Hematopoietic multipotent progenitor cell treated with erythropoietin and hydrocortisone succinate and interleukin-3 and kit ligand, for 15 days (in vitro differentiated cells): Measurements from ENCODE around the gene SDK2.
"Not testable (repeated sequence)": the region's sequence is repeated elsewhere in the genome, so short reads cannot be mapped to it uniquely, and the experiment has no call there.

ENCODE experiments used
- DNase-seq: peaks from one replicate; pipeline ENCODE4 v3.0.0-alpha.2; 2015; ENCODE audit warnings: low spot score

SDK2 gene

DNA sequence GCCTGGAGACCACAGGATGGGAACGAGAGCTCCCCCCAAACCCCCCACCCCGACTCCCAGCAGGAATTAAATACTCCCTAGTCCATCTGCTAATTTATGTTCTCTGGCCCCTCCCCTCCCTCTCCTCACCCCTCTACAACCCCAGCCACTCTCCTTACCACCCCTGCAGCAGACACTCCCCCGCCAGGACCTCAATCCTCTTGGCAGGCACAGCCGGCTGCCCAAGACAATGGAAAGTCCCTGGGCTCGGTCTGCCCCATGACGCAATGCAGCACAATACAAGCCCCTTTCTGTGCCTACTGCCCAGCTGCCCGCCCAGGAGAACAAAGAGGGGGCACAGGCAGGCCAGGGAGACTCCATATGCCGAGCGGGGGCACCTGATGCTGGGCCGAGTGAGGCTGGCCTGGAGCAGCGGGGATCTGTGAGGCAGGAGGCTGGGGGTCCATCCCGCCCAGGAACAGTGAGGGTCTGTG is 302.2 kb downstream of the SDK2 start:
- no peak for DNase-seq

DNA sequence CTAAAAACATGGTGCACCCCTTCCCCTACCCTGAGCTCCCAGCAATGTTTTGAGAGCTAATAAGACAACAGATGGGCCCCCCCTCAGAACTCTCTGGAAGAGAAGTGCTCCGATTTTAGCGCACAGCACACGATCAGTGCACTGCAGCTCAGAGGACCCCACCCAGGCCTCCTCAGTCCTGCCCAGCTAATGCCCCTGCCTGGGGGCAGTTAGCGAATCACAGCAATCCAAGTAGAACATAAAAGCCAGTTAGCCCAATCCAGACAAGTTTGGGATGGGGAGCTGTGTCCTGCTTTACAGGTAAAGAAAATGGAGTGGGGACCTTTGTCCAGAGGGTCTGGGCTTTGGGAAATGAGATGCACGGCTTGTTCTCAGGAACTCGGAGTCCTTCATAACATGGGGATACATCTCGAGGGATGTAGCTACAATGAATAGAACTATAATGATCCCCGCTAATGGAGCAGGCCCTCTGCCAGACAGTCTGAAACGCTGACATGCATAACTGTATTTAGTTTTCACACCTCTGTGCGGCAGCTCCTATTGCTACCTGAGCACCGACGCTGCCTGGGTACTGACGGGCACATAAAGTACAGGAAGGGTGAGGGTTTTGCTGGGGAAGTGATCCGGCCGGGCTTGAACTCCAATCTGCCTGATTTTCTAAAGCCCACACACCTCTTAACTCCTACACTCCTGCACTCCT is 302.7 kb downstream of the SDK2 start:
- no peak for DNase-seq

DNA sequence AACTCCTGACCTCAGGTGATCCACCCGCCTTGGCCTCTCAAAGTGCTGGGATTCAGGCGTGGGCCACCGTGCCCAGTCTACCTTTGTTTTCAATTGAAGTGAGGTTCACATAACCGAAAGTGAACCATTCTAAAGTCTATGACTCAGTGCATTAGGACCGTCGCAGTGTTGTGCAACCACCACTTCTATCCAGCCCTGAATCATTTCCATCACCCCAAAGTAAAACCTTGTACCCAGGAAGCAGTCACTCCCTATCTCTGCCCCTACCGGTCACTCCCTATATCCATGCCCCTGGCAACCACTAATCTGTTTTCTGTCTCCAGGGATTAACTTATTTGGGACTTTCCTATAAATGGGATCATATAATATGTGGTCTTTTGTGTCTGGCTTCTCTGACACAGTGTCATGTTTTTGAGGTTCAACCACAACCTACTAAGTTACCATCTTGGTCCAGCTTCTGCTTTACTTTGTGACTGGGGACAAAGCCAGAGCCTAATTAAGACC is 304.1 kb downstream of the SDK2 start:
- no peak for DNase-seq

DNA sequence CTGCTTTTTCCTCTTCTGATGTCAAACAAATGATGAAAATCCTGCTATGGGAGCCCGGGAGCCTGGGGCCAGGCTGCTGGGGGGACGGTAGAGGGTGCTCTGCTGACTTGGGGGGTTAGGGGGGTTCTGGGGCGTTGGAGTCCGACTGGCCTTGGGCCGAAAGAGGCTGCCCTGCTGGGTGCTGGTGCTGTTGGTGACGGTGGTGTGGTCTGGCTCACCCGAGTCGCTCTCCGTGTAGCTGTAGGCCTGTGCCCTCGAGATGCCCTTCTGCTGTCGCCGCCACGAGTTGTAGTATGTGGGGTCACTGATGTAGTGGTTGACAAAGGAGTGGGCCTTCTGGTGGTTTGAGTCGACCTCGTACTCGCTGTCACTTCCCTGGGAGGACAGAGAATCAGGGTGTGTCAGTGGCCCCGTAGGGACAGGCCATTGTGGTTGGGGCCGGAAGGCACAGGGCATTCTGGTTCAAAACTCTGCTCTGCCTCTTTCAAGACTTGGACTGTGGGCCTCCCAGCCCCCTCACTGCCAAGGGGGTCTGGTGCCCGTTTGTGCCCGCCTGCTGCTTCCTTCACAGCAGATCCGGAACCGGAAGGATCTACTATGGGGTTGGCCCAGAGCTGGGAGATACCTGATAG is 305.6 kb downstream of the SDK2 start:
- no peak for DNase-seq

DNA sequence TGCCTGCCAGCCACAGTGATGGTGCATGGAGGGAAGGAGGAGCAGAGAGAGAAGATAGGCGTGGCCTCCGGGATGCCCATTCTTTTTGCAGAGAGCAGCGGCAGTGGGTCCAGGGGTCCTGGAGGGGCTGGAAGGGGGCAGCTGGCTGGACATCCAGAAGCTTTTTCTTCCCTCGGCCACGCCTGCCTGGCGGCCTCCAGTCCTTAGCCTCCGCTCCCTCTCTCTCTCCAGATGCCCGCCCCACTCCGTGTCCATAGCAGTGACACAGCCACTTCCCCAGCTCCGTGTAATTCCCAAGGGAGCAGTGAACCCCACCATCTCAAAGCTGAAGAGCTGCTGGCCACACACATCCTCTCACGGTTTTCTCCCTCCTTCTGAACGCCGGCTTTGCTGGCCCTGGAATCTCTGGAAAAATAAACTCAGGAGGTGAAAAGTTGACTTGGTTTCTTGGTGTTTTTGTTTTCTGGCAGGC is 306.2 kb downstream of the SDK2 start:
- no peak for DNase-seq

DNA sequence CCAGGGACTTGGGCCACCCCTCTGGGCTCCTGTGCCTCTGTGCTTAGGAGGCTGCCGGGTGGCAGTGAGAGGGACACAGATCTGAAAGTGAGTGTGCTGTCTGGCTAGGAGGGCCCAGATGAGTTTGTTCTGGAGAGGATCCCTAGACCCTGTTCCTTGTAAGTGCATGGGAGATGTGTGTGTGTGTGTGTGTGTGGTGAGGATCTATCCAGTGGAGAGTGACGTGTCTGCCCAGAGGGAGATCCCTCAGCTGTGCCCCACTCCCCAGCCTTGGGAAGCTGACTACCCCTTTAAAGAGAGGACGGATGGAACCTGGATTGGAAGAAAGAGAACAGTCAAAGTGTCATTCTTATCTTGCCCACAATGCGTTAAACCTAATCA is 306.9 kb downstream of the SDK2 start:
- DNase-seq = no peak

DNA sequence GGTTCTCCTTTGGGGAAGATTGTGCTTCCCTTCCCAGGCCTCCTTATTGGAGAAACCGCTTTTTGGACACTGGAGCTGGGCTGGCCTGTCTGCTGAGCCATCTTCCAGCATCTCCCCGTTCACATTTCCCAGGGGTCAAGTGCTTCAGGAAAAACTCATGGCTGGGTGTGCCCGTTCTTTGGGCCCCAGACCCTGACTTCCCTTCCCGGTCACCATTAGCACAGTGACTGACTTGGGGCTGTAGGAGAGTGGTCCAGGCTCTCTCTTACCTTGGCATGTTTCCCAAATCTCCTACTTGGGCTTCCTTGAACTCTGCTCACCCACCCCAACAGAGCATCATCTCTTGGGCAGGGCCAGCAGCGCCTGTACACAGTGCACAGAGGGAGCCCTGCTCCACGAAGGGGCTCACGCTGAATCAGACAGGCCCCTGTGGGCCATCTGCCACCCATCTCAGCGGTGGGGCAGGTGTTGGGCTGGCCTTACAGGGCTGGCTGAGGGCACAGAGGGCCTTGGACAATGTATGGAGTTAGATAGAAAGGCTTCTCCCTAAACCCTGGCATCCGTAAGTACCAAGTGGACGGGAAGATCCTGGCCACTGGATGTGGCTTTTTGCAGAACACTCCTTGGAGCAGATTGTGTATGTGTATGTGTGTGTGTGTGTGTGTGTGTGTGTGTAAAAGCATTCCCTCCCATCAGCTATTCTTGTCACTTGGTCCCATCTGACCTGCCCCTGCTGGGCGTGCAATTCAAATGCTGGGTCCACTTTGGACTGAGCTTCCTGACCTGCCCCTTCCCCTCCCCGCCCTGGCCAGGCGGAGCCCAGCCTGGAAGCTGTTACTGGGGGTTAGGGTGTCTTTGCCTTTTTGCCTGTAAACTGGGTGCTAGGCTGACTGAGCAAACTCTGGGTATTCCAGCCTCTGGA is 307.6 kb downstream of the SDK2 start:
- DNase-seq = no peak

DNA sequence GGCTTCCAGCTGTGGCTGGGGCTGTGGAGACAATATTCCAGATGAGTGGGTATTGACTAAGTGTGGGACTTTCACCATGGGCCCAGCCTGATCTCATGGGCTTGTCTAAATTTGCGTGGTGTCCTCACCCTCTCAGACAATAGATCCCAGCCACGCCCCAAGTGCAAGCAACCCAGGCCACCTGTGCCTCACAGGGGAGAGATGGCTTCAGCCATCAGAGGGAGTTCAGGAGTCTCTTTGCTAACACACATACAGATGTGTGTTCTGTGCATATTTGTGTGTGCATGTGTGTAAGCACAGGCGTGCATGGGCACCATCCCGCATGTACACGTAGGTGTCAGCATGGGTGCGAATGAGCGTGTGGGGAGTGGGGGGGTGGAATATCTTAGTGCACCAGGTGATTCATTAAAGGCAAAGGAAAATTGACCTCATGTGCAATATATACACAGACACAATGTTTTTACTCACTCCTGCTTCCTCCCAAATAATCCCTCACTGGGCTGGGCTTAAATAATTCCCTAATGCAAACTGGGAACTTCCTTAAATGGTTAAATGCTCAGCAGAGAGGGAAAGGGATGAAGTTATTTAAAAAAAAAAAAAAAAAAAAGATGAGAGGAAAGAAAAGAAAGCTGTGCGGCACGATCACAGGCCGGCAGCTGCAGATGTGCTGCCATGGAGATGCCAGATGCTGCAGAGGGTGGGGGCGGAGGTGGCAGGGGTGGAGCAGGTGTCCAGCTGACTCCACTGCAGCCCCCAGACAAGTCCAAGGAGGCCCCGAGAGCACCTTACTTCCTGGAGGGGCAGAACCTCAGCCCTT is 308.4 kb downstream of the SDK2 start:
- no peak for DNase-seq

DNA sequence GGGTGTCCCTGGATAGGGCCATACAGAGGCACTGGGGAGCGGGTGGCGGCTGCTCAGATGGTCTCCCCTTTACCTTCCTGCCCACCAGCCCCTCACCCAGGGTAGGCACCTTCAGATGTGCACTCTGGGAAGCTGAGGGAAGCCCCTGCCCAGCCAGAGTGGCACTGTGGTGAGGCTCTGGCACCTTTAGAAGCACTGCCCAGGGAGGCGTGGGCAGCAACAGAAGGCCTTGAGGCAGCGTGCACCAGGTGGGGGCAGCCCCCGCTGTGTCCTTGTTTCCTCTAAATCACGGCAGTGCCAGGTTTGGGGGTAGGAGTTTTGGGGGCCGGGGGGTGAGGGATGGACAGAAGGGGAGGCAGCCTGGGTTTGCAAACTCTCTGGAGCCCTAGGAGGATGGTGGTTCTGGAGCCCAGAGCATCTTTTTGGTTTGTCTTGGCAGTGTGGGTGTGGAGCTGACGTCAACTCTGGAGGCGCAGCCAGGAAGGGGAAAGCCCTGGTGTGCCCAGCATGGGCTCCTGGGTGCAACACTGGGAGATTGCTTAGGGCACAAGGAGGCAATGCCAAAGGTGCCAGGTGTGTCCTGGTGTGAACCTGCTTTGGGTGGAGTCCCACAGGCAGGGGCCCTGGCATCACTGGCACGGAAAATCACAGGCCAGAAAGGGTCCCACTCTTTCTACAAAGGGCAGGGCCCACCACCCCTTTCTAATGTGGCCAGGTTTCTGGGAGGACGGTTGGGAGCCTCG is 309.3 kb downstream of the SDK2 start:
- DNase-seq = no peak

DNA sequence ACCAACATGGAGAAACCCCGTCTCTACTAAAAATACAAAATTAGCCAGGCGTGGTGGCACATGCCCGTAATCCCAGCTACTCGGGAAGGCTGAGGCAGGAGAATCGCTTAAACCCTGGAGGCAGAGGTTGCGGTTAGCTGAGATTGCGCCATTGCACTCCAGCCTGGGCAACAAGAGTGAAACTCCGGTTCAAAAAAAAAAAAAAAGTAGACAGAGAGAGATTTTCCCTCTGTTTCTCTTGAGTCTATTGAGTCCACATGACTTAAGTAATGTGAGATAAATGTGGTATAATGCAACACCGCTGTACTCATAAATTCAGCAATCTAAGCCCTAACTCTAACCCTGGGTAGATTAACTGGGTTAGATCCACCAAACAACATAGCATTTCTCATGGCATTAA is 310.8 kb downstream of the SDK2 start:
- DNase-seq = not testable (repeated sequence)

DNA sequence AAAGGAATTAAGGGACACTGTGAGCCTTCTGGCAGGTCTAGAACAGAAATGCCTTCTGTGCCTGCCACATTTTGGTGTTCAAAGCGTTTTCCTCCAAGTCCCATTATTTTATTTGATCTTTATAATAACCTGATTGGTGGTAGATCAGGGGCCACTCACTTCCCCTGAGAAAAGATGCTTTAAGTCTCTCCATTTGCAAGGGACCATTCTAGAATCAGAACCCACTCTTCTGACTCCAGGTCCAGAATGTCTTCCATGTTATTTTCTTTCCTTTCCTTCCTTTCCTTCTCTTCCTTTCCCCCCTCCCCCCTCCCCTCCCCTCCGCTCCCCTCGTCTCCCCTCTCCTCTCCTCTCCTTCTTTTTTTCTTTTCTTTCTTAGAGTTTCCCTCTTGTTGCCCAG is 313.2 kb downstream of the SDK2 start:
- DNase-seq = no peak

DNA sequence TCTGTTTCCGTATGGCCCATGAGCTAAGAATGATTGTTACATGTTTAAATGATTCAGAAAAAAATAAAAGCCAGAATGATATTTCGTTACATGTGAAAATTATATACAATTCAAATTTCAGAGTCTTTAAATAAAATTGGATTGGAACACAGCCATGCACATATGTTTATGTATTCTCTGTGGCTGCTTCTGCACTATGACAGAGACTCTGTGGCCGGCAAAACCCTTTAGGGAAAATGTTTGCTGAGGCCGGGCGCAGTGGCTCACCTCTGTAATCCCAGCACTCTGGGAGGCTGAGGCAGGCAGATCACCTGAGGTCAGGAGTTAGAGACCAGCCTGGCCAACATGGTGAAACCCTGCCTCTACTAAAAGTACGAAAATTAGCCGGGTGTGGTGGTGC is 316.6 kb downstream of the SDK2 start:
- DNase-seq = no peak

DNA sequence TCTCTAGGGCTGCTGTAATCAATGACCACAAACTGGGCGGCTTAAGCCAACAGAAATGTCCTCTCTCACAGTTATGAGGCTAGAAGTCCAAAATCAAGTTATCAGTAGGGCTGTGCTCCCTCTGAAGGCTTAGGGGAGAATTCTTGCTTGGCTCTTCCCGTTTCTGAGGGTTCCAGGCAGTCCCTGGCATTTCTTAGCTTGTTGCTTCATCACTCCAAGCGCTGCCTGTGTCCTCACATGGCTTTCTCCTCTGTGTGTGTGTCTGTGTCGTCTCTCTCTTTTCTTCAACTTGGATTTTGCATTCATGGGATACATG is 318.8 kb downstream of the SDK2 start:
- no peak for DNase-seq

DNA sequence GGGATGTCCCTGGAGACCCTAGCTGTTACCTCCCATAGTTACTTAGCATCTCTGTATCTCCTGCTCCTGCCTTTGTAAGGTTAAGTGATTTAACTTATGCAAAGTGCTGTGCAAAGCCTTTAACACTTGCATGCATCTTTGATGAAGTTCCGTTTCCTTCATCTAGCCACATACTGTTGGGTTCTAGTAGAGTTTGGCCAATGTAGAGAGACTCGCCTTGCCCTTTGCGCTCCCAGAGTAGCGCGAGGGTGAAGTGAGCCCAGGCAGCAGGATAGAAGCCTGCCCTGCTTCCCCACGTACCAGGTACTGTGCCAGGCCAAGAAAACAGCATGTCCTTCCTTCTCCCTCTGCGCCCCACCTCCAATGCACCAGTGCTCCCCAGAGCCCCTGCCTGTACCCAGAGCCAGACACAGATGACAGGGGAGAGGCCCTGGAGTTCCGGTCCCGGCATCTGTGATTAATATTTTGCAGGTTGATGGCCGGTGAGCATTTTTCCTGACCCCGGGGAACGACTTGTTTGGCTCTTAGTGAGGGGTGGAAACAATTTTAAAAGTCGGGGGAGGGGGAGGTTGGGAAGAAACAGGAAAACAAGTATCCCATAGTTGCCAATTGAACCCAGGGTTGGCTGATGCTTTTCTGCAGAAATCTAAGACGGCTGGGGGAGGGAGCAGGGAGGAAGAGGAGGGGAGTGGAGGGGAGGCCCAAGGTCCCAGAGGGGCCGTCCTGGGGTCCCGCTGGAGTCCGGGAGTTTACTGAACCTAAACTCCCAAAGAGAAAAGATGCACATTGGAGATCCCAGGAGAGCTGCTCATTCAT is 319.3 kb downstream of the SDK2 start:
- no peak for DNase-seq

DNA sequence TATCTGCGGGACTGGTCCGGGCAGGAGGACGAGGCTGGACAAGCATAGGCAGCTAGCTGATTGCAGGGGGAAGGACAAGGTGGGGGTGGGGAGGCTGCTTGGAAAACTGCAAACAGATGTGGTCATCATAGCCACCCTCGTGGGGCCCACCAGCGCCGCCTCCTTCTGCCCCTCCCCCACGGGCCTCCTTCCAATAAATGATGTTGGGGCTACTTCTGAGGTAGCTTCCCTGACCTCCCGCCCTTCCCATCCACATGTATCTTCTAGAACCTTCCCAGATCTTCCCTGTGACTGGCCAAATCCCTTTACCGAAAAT is 320.1 kb downstream of the SDK2 start:
- no peak for DNase-seq

DNA sequence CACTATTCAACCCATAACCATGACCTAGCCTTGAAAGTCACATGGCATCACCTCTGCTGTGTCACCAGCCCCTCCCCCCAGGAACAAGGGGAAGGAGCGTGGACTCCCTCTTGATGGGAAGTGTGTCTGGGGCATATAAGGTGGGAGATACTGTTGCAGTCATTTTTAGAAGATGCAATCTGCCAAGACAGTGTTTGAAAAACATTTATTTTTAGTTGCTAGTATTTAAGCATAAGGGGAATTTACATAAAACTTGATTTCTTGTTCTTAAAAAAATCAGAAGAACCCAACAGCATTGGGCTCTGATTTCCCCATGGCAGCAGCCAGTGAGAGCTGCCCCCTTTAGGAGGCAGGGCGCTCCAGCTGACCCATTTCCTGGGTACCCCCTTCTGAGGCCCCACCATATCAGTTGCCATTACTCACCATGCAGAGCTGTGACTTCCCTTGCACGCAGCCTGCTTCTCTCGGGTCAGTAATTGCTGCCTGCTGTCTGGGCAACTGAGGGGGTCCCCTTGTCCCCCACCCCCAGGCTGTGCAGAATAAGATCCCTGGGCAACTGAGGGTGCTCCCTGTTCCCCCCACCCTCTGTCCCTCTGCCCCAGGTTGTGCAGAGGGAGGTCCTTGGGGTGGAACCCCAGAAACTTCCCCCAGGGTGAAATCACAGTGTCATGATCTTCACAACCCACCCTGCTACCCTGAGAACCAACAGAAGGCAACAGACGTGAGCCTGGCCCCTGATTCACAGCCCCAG is 320.7 kb downstream of the SDK2 start:
- DNase-seq = no peak

DNA sequence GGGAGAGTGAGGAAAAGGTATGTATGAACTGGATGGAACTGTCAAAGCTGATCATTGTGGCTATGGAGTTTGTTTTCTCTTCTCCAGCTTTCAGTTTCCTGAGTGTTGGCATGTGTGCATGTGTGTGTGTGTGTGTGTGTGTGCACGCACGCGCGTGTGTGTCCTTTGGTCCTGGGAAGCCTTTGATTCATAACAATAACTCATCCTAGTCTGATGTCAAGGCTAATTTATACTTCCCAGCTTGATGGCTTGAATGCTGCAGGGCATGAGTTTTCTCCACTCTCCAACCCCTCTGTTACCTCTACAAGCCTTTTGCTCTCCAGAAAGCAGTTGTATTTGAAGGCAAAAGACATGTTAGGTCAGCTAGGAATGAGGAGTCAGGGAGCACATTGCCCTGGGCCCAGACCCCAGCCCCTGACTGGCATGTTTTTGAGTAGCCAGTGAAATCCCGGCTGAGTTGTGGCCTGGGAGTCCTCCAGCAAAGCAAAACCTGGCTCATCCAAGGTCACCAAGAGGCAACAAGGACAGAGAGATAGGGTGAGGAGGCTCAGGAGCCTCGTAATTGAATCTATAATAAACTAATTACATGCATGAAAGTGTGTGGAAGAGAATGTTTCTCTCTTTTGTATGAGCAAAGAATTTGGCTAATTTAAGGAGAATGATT is 323.5 kb downstream of the SDK2 start:
- no peak for DNase-seq

DNA sequence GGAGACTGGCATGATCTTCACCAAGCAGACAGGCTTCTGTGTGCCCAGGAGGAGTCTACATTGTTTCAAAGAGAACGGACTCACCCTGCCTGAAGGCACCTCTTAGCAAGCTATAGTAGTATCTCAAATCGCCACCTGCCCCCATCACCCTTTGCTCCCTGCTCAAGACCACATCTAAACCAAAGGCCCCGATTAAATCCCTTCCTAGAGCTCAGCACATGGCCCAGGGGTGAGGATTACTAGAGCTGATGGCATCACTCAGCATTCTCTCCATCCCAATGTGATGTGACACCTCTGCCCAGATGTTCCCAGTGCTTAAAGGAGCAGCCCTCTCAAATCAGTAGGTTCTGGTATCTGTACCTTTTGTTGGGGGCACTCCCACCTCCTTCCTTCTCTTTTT is 324.5 kb downstream of the SDK2 start:
- DNase-seq = no peak

DNA sequence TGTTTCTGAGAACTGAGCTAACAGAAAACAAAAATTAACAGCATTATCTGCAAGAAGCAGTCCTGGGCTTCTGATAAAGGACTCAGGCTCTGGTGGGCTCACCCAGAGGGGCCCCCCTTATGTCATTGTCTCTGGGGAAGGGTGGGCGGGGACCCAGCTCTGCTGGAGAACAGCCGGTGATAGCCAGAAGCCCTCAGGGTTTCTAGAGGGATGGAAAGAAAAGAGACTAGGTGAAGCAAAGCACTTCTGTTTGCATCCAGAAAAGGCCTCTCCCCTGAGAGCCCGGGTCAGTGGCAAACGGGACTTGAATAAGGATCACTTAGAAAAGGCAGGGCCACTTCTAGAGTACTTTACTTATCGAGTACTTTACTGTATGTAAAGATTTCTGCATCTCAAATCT is 325.4 kb downstream of the SDK2 start:
- DNase-seq = no peak
